Activated CD4-positive, CD25-positive, alpha-beta regulatory T cell treated with anti-CD3 and anti-CD28 coated beads, Interleukin-2, amount 50 U/mL, for 16 hours (primary cell): ENCODE measurements around the gene LAMA2.
A peak's percentile ranks its signal among the peaks of the same experiment; 100 is the strongest.

ENCODE experiments used
- DNase-seq: peaks from one replicate; pipeline ENCODE4 v3.0.0-alpha.2; 2020; ENCODE audit warnings: low read depth, low spot score

The LAMA2 gene

GRCh38 chr6:129446272-129447197 lies 563.6 kb downstream of the LAMA2 start:
- DNase-seq: no peak

DNA sequence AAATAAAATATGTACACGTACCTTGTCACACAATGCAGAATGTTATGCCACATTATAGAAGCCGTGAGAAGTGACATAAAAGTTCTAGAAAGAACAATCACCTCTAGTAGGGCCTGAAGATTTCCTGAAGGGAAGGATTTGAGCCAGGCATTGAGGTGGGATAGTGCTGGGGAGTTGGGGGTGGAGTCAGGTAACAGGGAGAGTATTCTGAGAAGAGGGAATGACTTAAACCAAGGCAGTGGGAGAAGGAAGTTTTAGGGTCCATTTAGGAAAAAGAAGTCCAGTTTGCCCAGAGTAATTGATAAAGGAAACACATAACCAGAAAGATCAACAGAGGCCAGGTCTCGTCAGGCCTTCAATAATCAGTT lies 564.2 kb downstream of the LAMA2 start:
- DNase-seq: no peak

DNA sequence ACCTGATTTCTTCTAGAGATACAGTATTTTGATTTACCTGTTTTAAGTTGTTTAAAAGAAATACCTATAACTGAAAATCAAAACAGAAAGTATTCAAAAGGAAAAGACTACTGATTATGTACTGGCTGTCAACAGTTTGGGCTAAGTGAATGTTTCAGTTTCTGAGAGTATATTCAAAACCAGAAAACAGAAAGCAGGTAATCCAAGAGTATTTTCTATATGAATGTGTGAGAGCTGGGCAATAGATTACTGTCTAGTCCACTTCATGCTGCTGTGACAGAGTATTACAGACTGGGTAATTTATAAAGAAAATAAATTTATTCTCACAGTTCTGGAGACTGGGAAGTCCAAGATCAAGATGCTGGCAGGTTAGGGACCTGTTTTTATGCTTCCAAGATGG lies 566.0 kb downstream of the LAMA2 start:
- no peak for DNase-seq

DNA sequence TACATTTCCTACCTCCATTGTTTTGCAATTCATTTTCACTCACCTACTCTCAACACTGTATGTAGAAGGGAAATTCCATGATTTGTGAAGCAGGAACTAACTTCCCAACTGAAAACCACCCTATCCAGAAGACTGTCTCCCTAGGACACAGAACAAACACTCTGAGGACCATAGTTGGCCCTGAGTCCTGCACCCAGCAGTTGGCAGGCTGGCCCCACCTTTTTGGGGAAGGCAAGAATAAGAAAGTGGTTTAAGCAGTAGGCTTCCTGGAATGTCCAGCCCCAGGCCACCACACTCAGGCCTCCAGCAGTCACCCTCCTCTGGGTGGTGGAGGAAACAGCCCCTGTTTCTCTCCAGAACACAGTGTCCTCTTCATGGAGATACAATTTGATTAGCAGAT lies 568.2 kb downstream of the LAMA2 start:
- no peak for DNase-seq

- no peak for DNase-seq
These were observed 570.1 kb downstream of the LAMA2 start for GRCh38 chr6:129453073-129453472.

DNA sequence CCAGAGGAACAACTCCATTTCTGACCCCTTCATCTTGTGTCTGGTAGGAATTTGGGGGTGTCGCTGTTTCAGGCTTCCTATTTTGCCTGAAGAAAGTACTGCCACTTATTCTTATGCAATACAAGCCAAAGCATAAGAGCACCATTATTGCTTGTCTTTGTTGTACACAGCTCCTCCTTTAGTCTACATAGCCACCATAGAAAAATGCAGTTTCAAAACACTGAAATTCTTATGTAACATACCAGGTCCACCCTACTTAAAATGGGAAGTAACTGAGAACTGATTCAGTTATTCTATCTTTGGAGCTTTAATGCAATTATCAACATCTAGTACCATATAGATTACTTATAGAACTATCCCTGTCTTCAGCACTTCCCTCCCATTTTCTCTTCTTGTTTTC lies 571.5 kb downstream of the LAMA2 start:
- no peak for DNase-seq

DNA sequence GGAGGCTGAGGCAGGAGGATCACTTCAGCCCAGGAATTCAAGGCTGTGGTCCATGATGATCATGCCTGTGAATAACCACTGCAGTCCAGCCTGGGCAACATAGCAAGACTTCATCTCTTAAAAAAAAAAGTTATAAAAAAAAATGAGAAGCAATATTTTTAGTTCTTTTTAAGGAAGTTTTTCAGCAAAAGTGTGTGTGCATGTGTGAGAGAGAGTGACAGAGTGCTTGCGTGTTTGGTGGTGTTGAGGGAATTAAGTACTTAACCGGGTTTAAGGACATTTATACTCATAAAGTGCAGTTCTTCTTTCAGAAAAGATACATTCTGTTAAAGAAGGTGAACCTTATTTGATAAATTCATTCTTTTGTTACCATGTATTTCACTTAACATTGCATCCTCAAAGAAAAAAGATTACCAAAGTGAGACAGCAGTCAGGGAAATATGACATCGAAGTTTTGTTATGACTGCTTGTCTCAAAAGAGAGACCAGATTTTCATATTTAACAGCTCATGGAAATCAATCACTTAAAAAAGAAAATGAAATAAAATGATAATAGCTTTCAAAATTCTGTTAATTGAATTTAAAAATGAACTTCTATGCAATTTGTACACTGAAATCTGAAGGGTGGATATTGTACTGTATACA lies 572.3 kb downstream of the LAMA2 start:
- DNase-seq: no peak

- no peak for DNase-seq
These were observed 577.3 kb downstream of the LAMA2 start for GRCh38 chr6:129460221-129460620.

DNA sequence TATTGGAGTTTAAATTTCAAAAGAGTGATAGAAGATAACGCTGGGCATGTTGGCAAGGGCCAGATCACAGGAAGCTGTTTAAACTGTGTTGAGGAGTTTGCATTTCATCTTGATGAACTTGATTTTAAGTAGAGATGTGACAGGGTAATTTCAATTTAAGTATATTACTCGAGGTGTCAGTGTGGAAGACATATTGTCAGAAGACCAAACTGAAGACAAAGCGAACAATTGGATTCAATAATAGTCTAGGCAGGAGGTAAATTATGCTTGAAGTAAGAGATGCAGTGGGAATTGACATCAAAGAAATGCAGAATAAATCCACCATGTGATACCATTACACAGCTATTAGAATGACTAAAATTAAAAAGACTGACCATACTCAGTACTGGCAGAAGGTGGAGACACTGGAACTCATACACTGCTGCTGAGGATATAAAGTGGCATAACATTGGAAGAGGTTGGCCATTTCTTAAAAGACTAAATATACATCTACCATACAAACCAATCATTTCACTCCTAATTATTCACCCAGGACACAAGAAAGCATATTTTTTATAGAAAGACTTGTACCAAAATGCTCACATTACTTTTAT lies 586.2 kb downstream of the LAMA2 start:
- DNase-seq: no peak

GRCh38 chr6:129472239-129472638 lies 589.3 kb downstream of the LAMA2 start:
- DNase-seq: no peak

- DNase-seq: no peak
These were observed 590.6 kb downstream of the LAMA2 start for GRCh38 chr6:129473546-129473945.

GRCh38 chr6:129475477-129476247 lies 592.7 kb downstream of the LAMA2 start:
- DNase-seq: no peak

DNA sequence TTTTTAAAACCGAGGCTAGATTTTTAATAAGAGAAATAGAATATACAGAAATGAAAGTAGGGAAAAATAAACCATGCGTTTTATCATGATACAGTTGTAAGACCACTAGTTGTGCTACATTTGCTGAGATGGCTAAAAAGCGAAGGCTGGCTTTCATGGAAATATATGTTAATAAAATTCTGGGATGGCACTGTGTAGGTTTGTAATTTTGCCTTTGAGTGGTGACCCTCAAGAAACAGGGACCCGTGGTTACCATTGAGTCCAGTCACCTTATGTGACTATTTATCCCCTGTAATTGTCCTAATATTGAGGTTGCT lies 593.3 kb downstream of the LAMA2 start:
- DNase-seq: no peak

- no peak for DNase-seq
These were observed 593.9 kb downstream of the LAMA2 start for GRCh38 chr6:129476810-129477209.

DNA sequence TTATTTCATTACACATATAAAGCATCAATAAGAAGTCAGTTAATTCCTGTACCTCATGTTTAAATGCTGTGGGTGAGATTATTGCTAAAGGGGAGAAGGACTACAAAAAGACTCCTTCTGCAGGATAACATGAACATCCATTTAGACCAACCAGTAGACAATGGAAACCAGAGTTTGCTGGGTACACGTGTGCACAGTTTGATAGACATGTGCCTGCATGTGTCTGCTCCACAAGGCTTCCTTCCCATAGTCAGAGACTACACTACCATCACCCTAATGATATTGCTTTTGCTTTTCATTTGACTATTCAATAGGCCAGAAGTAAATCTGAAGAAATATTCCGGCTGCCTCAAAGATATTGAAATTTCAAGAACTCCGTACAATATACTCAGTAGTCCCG lies 595.4 kb downstream of the LAMA2 start:
- no peak for DNase-seq

DNA sequence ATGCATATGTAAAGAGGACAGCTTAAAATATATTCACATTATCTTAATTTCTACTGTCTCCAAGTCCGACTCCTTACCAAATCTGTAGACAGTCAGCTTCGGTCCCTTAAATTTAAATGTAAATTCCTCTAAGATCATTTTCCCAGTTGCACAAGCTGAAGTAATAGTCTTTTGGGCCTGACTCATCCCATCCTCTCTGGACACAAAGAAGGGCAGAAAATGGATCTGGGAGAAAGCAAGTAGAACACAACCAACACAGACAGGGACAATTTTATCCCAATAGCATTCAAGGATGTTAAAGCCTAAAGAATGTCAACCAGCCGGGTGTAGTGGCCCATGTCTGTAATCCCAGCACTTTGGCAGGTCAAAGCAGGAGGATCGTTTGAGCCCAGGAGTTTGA lies 598.8 kb downstream of the LAMA2 start:
- DNase-seq: no peak

DNA sequence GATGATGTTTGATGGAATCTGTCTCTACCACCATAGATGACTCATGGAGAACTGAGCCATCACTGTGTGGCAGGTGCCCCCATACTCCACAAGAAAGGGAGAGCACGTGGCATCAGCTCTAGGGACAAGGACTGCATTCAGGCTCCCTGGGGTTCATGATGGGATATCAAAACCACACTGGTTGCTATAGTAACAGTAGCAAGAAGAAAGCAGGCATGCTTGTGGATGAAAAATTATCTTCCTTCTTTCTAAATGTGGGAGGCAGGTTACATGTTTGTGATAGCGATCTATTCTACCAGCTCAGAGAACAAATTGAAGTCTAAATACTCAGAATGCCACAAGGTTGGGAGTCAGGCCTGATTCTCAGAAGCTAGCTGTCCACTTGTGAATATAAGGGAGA lies 602.8 kb downstream of the LAMA2 start:
- DNase-seq: no peak

GRCh38 chr6:129486327-129486726 lies 603.4 kb downstream of the LAMA2 start:
- DNase-seq: no peak

- DNase-seq: no peak
These were observed 605.4 kb downstream of the LAMA2 start for GRCh38 chr6:129488313-129488712.

- no peak for DNase-seq
These were observed 606.4 kb downstream of the LAMA2 start for GRCh38 chr6:129489215-129489765.

DNA sequence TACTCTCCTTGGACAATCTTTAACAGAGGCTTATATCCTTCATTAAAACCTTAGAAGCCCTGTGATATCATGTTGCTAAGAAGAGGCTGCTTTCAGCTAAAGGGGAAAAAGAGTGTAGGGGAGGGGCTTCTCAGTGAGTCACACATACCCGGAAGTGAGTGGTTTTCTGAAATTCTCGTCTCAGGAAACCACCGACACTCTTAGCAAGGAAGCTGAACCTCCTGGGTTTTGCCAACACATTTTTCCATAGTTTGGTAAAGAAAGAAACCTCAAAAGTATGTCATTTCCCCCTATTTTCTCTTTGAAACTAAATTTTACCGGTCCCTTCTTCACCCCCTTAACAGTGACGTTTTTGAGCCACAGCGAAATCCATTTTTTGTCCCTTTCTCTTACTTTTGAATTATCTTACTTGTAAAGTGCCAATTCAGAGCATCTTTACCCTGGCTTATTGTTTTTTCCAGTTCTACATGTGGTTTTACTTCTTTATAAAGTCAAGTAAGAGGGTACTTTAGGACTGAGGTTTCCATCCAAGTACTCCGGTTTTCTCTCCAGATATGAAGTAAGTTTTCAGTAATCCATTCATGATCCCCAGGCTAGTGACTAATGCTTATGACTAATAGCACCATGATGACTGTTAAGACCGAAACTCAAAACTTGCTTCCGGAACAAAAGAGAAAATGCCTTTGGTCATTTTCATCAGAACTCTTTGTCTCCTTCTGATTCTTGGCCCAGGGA lies 607.8 kb downstream of the LAMA2 start:
- DNase-seq: peak; percentile 35
